ENCODE data around the gene TJP2. TPM values are rescaled to one million over a fixed set of nuclear protein-coding genes. Genes with fewer than 3 reads are reported as not detected.

The TJP2 gene
- total and polyA plus RNA-seq, 2 of the 4 experiments (the other 2 are of a cell fraction): 38.3 to 49.3 TPM

DNA sequence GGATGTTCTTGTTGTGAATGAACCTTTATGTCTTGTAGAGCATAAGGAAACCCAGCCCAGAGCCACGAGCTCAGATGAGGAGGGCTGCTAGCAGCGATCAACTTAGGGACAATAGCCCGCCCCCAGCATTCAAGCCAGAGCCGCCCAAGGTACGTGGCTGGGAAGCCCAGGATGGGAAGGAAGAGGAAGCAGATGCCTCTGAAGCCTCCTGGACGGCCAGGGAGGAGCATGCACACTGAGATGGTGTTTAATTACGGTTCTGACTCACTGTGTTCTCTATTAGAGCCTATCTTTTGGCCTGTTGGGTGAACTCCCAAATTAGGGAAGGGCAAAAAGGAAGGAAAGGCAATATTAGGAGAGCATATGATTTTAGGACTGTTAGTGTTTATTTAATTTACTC, 75.3 kb downstream of the TJP2 start:
- CTCF ChIA-PET: no interaction called here
- BruUV-seq (replicated peaks): no TSS peak

More for the DNA sequence above, 75.3 kb downstream of the TJP2 start:
- Histone ChIP-seq H2BK20ac (ENCODE audit: low read depth, low read length) (no peak overlapping the region), H4K8ac (ENCODE audit: low read depth in 2 of 2, low read length in 2 of 2) (no peak overlapping the region), H2BK5ac (ENCODE audit: low read depth, low read length, poor library complexity, severe bottlenecking) (no peak overlapping the region), H4K5ac (ENCODE audit: low read depth, low read length) (no peak overlapping the region), H3K36me3 (ENCODE audit: control insufficient read depth, insufficient read depth, low read length) (peaks cover 30% of the 10 kb centered on the region), H3K4ac (ENCODE audit: low read depth, low read length) (no peak overlapping the region), H2AK9ac (replicated peaks; ENCODE audit: low read depth, low read length, poor library complexity) (no peak overlapping the region), H3K9me1 (ENCODE audit: insufficient read depth, low read length) (no peaks in the 10 kb centered on the region; the same call in 1 of the 2 replicates), H3K23ac (ENCODE audit: low read depth, low read length) (no peak overlapping the region), H2BK120ac (ENCODE audit: low read depth, low read length) (no peak overlapping the region), H4K20me1 (ENCODE audit: insufficient read depth, low read length) (no peaks in the 10 kb centered on the region), H3K79me1 (ENCODE audit: low read depth in 1 of 2, low read length in 2 of 2) (peaks cover 0 to under 1% of the 10 kb centered on the region in 2 experiments; a peak in 1 of 4 replicates), H3K18ac (ENCODE audit: low read depth, low read length) (no peak overlapping the region), H2AK5ac (ENCODE audit: low read depth, low read length) (no peak overlapping the region), H3K56ac (ENCODE audit: extremely low read depth, insufficient read depth, low read length) (no peak overlapping the region), H3K27ac (ENCODE audit: insufficient read depth, low read length) (no peak overlapping the region), H3K9ac (ENCODE audit: low read depth, low read length) (no peak overlapping the region), H3K9me3 (ENCODE audit: control insufficient read depth, insufficient read depth, low read length) (no peaks in the 10 kb centered on the region), H3K4me2 (ENCODE audit: low read depth, low read length) (no peak overlapping the region), H2BK15ac (ENCODE audit: low read depth, low read length) (no peak overlapping the region), H3K4me1 (ENCODE audit: control insufficient read depth, insufficient read depth, low read length) (no peaks in the 10 kb centered on the region), H4K91ac (ENCODE audit: insufficient read depth, low read depth, low read length) (no peak overlapping the region), H2AFZ (replicated peaks; ENCODE audit: low read length, poor library complexity) (no peak overlapping the region), H3K27me3 (ENCODE audit: control insufficient read depth, insufficient read depth, low read length) (no peaks in the 10 kb centered on the region), H3K4me3 (ENCODE audit: insufficient read depth, low read depth, low read length) (no peak overlapping the region), H3K14ac (replicated peaks; ENCODE audit: low read depth, low read length) (no peak overlapping the region)
- intact Hi-C loops (cut with micrococcal nuclease): no loop called here
- POLR2A ChIA-PET (ENCODE audit: unreplicated experiment): no interaction called here
- 90% methylated on average over 5 of the region's 7 CpGs; no CpG with 5 or more reads in 1 of the 2 experiments for WGBS, 2 experiments (ENCODE audit: extremely low coverage in 2 of 2, insufficient read length in 1 of 2)
- no peak for TF ChIP-seq MAZ (IDR thresholded peaks at IDR 0.05; ENCODE audit: borderline replicate concordance, low read depth, low read length)
- no peak for TF ChIP-seq NFE2L2 (IDR thresholded peaks at IDR 0.05; ENCODE audit: low read depth, low read length)
- no peak for TF ChIP-seq MAFK (IDR thresholded peaks at IDR 0.05; ENCODE audit: low read depth, low read length)
- TF ChIP-seq BHLHE40 (IDR thresholded peaks at IDR 0.05; ENCODE audit: low read depth, low read length): no peak
- no peak for TF ChIP-seq FOS (IDR thresholded peaks at IDR 0.05; ENCODE audit: low read depth, low read length)
- TF ChIP-seq, protein P1, sequence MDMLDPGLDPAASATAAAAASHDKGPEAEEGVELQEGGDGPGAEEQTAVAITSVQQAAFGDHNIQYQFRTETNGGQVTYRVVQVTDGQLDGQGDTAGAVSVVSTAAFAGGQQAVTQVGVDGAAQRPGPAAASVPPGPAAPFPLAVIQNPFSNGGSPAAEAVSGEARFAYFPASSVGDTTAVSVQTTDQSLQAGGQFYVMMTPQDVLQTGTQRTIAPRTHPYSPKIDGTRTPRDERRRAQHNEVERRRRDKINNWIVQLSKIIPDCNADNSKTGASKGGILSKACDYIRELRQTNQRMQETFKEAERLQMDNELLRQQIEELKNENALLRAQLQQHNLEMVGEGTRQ (IDR thresholded peaks at IDR 0.05; ENCODE audit: low read depth, low read length): no peak
- TF ChIP-seq RAD21 (IDR thresholded peaks at IDR 0.05; ENCODE audit: low read length): no peak
- TF ChIP-seq CHD1 (IDR thresholded peaks at IDR 0.05; ENCODE audit: low read depth, low read length): no peak
- no peak for TF ChIP-seq RFX5 (IDR thresholded peaks at IDR 0.05; ENCODE audit: low read depth, low read length)
- in situ Hi-C loops (cut with MboI; ENCODE audit: low sequenced_read_pairs): no loop called here
- DNase-seq (peak; percentile 4), ATAC-seq (ENCODE audit: low read depth) (no peak; the same call in 1 of the 2 replicates)
- dilution Hi-C loops (cut with HindIII; ENCODE audit: low sequenced_read_pairs, unreplicated experiment): no loop called here
